OCI-LY3 (cell line): ENCODE data around the gene CKMT2.

Experiments used
- EZH2phosphoT487 ChIP-seq: fragments of 200-600 bp; shearing (Covaris generic); IDR thresholded peaks from 2 replicates; pipeline ENCODE4 v1.6.1; 2018; ENCODE audit warnings: antibody characterized with exemption, mixed run types, low read depth
- TF ChIP-seq, protein P1 (sequence below): fragments of 200-600, 300-600 bp; sonication (generic); IDR thresholded peaks from 2 replicates; pipeline ENCODE4 v1.5.1; 2014; ENCODE audit warnings: antibody characterized with exemption, low read length, low read depth

DNA sequence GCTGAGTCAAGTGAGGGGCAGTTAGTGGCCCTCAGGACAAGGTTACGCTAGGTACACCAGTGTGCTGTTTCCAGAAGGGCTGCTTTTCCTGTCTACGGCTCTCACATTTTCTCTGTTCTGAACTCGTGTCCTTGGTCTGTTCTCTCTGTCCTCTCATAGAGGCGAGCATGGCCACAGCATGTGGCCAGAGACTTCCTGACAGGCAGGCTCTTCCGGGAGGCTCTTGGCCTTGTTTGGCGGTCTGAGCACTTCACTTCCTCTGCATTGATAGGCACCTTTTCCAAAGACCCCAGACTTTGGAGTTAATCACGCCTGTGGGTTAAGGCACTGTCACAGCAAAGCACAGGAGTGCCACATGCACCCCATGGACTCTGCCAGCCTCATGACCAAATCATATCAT lies 1.2 kb downstream of the CKMT2 start:
- TF ChIP-seq, protein P1, sequence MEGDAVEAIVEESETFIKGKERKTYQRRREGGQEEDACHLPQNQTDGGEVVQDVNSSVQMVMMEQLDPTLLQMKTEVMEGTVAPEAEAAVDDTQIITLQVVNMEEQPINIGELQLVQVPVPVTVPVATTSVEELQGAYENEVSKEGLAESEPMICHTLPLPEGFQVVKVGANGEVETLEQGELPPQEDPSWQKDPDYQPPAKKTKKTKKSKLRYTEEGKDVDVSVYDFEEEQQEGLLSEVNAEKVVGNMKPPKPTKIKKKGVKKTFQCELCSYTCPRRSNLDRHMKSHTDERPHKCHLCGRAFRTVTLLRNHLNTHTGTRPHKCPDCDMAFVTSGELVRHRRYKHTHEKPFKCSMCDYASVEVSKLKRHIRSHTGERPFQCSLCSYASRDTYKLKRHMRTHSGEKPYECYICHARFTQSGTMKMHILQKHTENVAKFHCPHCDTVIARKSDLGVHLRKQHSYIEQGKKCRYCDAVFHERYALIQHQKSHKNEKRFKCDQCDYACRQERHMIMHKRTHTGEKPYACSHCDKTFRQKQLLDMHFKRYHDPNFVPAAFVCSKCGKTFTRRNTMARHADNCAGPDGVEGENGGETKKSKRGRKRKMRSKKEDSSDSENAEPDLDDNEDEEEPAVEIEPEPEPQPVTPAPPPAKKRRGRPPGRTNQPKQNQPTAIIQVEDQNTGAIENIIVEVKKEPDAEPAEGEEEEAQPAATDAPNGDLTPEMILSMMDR: no peak
- no peak for TF ChIP-seq EZH2phosphoT487
